HepG2 (cell line): ENCODE measurements around the gene S100A16. TPM values are rescaled to one million over a fixed set of nuclear protein-coding genes. Genes with fewer than 3 reads are reported as not detected.

ENCODE experiments used
- BATF2 ChIP-seq: sonication (generic); formaldehyde crosslinking; IDR thresholded peaks from 2 replicates; pipeline ENCODE4 v1.8.0; 2022; ENCODE audit warnings: mild to moderate bottlenecking, missing genetic modification reagents, moderate library complexity
- BORCS8-MEF2B ChIP-seq: sonication (generic); formaldehyde crosslinking; IDR thresholded peaks from 2 replicates; pipeline ENCODE4 v1.8.0; 2022; ENCODE audit warnings: mild to moderate bottlenecking, missing genetic modification reagents
- ELF1 ChIP-seq: sonication (generic); formaldehyde crosslinking; IDR thresholded peaks from 2 replicates; pipeline ENCODE4 v1.4.0; 2020; ENCODE audit warnings: missing genetic modification reagents
- FUBP1 ChIP-seq: sonication (generic); formaldehyde crosslinking; IDR thresholded peaks from 2 replicates; pipeline ENCODE4 v1.5.1; 2020; ENCODE audit warnings: missing genetic modification reagents, mild to moderate bottlenecking, borderline replicate concordance
- GABPA ChIP-seq, 2 experiments: IDR thresholded peaks; 2 replicates each; pipeline ENCODE4 v1.6.1; 2011 to 2016; ENCODE audit warnings: low read depth in 2 of 2, low read length in 1 of 2, missing biosample characterization in 1 of 2, missing genetic modification characterization in 1 of 2
- GPBP1L1 ChIP-seq: sonication (generic); formaldehyde crosslinking; IDR thresholded peaks from 2 replicates; pipeline ENCODE4 v1.5.0; 2020; ENCODE audit warnings: mild to moderate bottlenecking, missing genetic modification reagents
- RBFOX2 ChIP-seq: fragments of 200-400 bp; formaldehyde crosslinking; IDR thresholded peaks from 2 replicates; pipeline ENCODE4 v1.6.1; 2017; ENCODE audit warnings: low read depth, mild to moderate bottlenecking, low read length
- TFDP2 ChIP-seq: sonication (generic); formaldehyde crosslinking; IDR thresholded peaks from 2 replicates; pipeline ENCODE4 v1.4.0; 2020; ENCODE audit warnings: missing genetic modification reagents
- ZBTB2 ChIP-seq: sonication (generic); formaldehyde crosslinking; IDR thresholded peaks from 2 replicates; pipeline ENCODE4 v1.8.0; 2022; ENCODE audit warnings: low read depth, missing genetic modification reagents
- ZBTB25 ChIP-seq: IDR thresholded peaks from 2 replicates; pipeline ENCODE4 v1.6.1; 2018; ENCODE audit warnings: missing genetic modification reagents
- ZFP91 ChIP-seq: sonication (generic); formaldehyde crosslinking; IDR thresholded peaks from 2 replicates; pipeline ENCODE4 v1.9.0; 2022; ENCODE audit warnings: missing genetic modification reagents, mild to moderate bottlenecking, borderline replicate concordance
- ZNF224 ChIP-seq: sonication (generic); formaldehyde crosslinking; IDR thresholded peaks from 2 replicates; pipeline ENCODE4 v1.5.0; 2020; ENCODE audit warnings: mild to moderate bottlenecking, missing genetic modification reagents
- ZNF367 ChIP-seq: sonication (generic); formaldehyde crosslinking; IDR thresholded peaks from 2 replicates; pipeline ENCODE4 v1.4.0; 2020; ENCODE audit warnings: missing genetic modification reagents, borderline replicate concordance
- ZNF44 ChIP-seq: sonication (generic); formaldehyde crosslinking; IDR thresholded peaks from 2 replicates; pipeline ENCODE4 v1.5.1; 2020; ENCODE audit warnings: mild to moderate bottlenecking, missing genetic modification reagents
- ZNF891 ChIP-seq: sonication (generic); formaldehyde crosslinking; IDR thresholded peaks from 2 replicates; pipeline ENCODE4 v1.5.0; 2020; ENCODE audit warnings: mild to moderate bottlenecking, missing genetic modification reagents
- polyA plus RNA-seq, 8 experiments: library from polyadenylated mRNA; depleted of rRNA in 3 of 8; stranded (reverse) in 7 of 8; unstranded in 1 of 8; fragments of >200 nt; fragmentation: Illumina TruSeq in 4 of 8; extraction: Trizol in 4 of 8; gene quantifications; 2 replicates each; pipeline versions ENCODE4 v1.2.1 to v1.2.3, GENCODE V29; 2011 to 2016; ENCODE audit warnings: low read depth in 4 of 8, missing spikeins in 1 of 8, mixed read lengths in 1 of 8; ENCODE audit not compliant: insufficient read depth in 1 of 8
- total RNA-seq, 5 experiments: library from RNA; depleted of rRNA; stranded (reverse); fragments of >200 nt; fragmentation: Illumina TruSeq; extraction: Trizol; gene quantifications; 2 replicates each; pipeline ENCODE4 v1.2.3, GENCODE V29; 2016; ENCODE audit warnings: low read depth in 1 of 5

The S100A16 gene
- total and polyA plus RNA-seq, 2 of the 13 experiments (the other 11 are each of a cell fraction or from before 2014, with no cell fraction given) = 46.0 to 195 TPM

GRCh38 chr1:153658400-153659174 is 45.6 kb upstream of the S100A16 start, which contains the start of gene SNAPIN (continued):
- no peak for TF ChIP-seq FUBP1 (CRISPR knock-in tag)
- peak; percentile 81 for TF ChIP-seq ZBTB25 (CRISPR knock-in tag)
- TF ChIP-seq BORCS8-MEF2B = 0 out of 2 replicates have a peak, but pooled peaks have one; percentile 18
- TF ChIP-seq GPBP1L1 (CRISPR knock-in tag) = no peak
- peak; percentile 83 for TF ChIP-seq ELF1 (CRISPR knock-in tag)
- peak; percentile 84; the same call in 1 of the 2 replicates for TF ChIP-seq ZNF224
- peak; percentile 92 for TF ChIP-seq RBFOX2
- TF ChIP-seq ZNF44 (CRISPR knock-in tag) = no peak
- TF ChIP-seq BATF2 = peak; percentile 68; the same call in 1 of the 2 replicates
- peak; percentile 48; the same call in 1 of the 2 replicates for TF ChIP-seq GABPA (IDR thresholded peaks at IDR 0.05; ENCODE audit: low read depth, low read length)
- peak; percentile 82 for TF ChIP-seq GABPA (CRISPR knock-in tag; IDR thresholded peaks at IDR 0.05; ENCODE audit: low read depth)
- no peak for TF ChIP-seq ZNF367 (CRISPR knock-in tag)
- TF ChIP-seq TFDP2 (CRISPR knock-in tag) = peak; percentile 80
- TF ChIP-seq ZNF891 (CRISPR knock-in tag) = peak; percentile 90
- TF ChIP-seq ZFP91 = peak; percentile 68; the same call in 1 of the 2 replicates
- peak; percentile 57 for TF ChIP-seq ZBTB2 (CRISPR knock-in tag)
